Ishikawa (cell line): ENCODE results near the gene PRDM10.

Experiments used
- CEBPB ChIP-seq: IDR thresholded peaks from 2 replicates; pipeline ENCODE4 v1.6.1; 2012
- CREB1 ChIP-seq: IDR thresholded peaks from 2 replicates; pipeline ENCODE4 v1.6.1; 2012; ENCODE audit warnings: low read depth
- EP300 ChIP-seq: IDR thresholded peaks from 2 replicates; pipeline ENCODE4 v1.6.1; 2012; ENCODE audit warnings: borderline replicate concordance
- FOXM1 ChIP-seq: IDR thresholded peaks from 2 replicates; pipeline ENCODE4 v1.6.1; 2012; ENCODE audit warnings: low read depth, borderline replicate concordance
- NFIC ChIP-seq: IDR thresholded peaks from 2 replicates; pipeline ENCODE4 v1.6.1; 2012
- RAD21 ChIP-seq: IDR thresholded peaks from 2 replicates; pipeline ENCODE4 v1.6.1; 2012; ENCODE audit warnings: low read depth
- TAF1 ChIP-seq: IDR thresholded peaks from 2 replicates; pipeline ENCODE4 v1.6.1; 2012; ENCODE audit warnings: low read depth, mild to moderate bottlenecking
- TCF12 ChIP-seq: IDR thresholded peaks from 2 replicates; pipeline ENCODE4 v1.6.1; 2012; ENCODE audit warnings: low read depth
- TEAD4 ChIP-seq: IDR thresholded peaks from 2 replicates; pipeline ENCODE4 v1.6.1; 2012
- USF1 ChIP-seq: IDR thresholded peaks from 2 replicates; pipeline ENCODE4 v1.6.1; 2012
- YY1 ChIP-seq: IDR thresholded peaks from 2 replicates; pipeline ENCODE4 v1.6.1; 2012; ENCODE audit warnings: low read depth
- TF ChIP-seq, protein P1 (sequence below): IDR thresholded peaks from 2 replicates; pipeline ENCODE4 v1.6.1; 2012
- TF ChIP-seq, protein P2 (sequence below): IDR thresholded peaks from 2 replicates; pipeline ENCODE4 v1.6.1; 2012; ENCODE audit warnings: low read depth, mild to moderate bottlenecking

GRCh38 chr11:129930296-129930695, 72.3 kb downstream of the PRDM10 start:
- TF ChIP-seq RAD21 (no peak), CREB1 (no peak), TAF1 (no peak), EP300 (no peak), USF1 (no peak), CEBPB (no peak), FOXM1 (no peak), TCF12 (no peak), NFIC (no peak), YY1 (no peak), TEAD4 (no peak)
- TF ChIP-seq, protein P1, sequence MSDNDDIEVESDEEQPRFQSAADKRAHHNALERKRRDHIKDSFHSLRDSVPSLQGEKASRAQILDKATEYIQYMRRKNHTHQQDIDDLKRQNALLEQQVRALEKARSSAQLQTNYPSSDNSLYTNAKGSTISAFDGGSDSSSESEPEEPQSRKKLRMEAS: no peak
- TF ChIP-seq, protein P2, sequence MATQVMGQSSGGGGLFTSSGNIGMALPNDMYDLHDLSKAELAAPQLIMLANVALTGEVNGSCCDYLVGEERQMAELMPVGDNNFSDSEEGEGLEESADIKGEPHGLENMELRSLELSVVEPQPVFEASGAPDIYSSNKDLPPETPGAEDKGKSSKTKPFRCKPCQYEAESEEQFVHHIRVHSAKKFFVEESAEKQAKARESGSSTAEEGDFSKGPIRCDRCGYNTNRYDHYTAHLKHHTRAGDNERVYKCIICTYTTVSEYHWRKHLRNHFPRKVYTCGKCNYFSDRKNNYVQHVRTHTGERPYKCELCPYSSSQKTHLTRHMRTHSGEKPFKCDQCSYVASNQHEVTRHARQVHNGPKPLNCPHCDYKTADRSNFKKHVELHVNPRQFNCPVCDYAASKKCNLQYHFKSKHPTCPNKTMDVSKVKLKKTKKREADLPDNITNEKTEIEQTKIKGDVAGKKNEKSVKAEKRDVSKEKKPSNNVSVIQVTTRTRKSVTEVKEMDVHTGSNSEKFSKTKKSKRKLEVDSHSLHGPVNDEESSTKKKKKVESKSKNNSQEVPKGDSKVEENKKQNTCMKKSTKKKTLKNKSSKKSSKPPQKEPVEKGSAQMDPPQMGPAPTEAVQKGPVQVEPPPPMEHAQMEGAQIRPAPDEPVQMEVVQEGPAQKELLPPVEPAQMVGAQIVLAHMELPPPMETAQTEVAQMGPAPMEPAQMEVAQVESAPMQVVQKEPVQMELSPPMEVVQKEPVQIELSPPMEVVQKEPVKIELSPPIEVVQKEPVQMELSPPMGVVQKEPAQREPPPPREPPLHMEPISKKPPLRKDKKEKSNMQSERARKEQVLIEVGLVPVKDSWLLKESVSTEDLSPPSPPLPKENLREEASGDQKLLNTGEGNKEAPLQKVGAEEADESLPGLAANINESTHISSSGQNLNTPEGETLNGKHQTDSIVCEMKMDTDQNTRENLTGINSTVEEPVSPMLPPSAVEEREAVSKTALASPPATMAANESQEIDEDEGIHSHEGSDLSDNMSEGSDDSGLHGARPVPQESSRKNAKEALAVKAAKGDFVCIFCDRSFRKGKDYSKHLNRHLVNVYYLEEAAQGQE: no peak
